GM12891 (cell line): ENCODE results near the gene BACH2.

Source experiments
- DNase-seq: peaks from one replicate; pipeline ENCODE4 v3.0.0; 2011; ENCODE audit warnings: low spot score; ENCODE audit not compliant: insufficient read length
- FAIRE-seq: peaks from 2 replicates; lab custom pipeline; 2011; peaks lifted over from hg19 to GRCh38; lab: Jason Lieb, UNC
- PAX5 ChIP-seq: IDR thresholded peaks from 2 replicates; pipeline ENCODE4 v1.6.1; 2011; ENCODE audit warnings: low read length, moderate library complexity, mild to moderate bottlenecking; ENCODE audit not compliant: insufficient read depth, severe bottlenecking
- POLR2A ChIP-seq: IDR thresholded peaks from 2 replicates; pipeline ENCODE4 v1.6.1; 2011; ENCODE audit warnings: low read depth, low read length, control low read depth
- POLR2AphosphoS5 ChIP-seq: IDR thresholded peaks from 2 replicates; pipeline ENCODE4 v1.6.1; 2011; ENCODE audit warnings: low read depth, low read length, control low read depth
- POU2F2 ChIP-seq: IDR thresholded peaks from 2 replicates; pipeline ENCODE4 v1.6.1; 2011; ENCODE audit warnings: low read depth, mild to moderate bottlenecking, control low read depth, low read length, moderate library complexity
- SPI1 ChIP-seq: IDR thresholded peaks from 2 replicates; pipeline ENCODE4 v1.6.1; 2011; ENCODE audit warnings: low read depth, low read length, control low read depth
- TAF1 ChIP-seq: IDR thresholded peaks from 2 replicates; pipeline ENCODE4 v1.6.1; 2011; ENCODE audit warnings: low read depth, low read length, control low read depth

Gene BACH2

DNA sequence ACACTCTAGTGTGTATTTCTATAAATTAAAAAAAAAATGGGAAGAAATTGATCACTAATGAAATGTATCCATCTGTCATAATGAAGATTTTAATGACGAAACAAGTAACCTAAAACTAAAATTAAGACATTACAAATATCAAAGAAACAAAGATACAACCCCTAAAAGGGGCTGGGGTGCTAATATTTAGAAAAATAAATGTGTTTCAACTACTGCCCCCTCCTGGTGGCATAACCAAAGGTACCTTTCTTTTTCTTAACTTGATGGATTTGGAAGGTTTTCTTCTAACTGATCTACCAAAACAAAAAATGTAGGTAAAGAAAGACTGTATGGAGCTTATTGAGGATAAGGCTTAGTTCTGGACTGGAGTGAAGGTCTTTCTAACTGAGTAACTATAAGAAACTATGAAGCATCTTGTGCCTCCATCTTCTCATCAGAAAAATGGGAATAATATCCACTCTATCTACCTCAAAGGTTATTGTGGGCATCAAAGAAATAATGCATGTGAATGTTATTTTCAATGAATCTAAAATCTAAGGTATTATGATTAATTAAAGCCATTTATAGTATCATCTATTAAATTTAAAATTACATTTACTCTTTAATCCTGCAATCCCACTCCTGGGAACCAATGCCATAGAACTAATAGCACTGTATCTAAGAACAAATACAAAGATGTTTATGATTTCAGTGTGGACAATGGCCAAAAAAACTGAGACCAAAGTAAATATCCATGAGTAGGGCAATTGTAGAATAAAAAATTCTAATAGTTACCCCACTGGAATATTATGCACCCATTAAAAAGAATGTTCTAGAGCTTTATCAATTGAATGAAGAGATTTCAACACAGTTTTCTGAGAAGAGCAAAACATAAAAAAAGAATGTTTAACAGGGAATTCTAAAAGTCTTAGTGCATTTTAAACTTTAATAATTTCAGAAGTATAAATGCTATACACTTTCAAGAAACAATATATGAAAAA is 117.2 kb downstream of the BACH2 start:
- DNase-seq: no peak
- no peak for FAIRE-seq
- TF ChIP-seq TAF1 (no peak), POLR2A (no peak), POU2F2 (no peak), SPI1 (no peak), POLR2AphosphoS5 (no peak), PAX5 (no peak)

DNA sequence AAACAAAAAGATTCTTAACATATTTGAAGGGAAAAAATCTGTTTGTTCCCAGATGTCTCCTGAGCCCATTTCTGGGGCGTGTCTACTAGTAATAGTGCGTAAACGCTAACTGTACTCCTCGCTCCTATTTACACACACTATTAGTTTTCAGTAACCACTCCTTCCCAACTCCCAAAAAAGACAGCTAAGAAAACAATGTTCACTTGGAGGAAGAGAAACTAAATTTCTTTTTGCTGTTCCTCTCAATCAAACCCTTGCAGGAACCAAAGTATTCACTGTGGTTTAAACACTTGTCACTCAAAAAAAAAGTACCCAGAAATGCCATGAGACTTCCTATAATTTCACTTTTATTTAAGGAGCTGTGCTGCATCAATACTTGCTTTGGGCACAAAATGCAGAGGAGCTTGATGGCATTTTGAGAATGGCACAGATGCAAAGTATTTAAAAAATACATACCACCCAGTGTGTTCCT is 118.2 kb downstream of the BACH2 start:
- TF ChIP-seq TAF1 (no peak), POU2F2 (no peak), POLR2AphosphoS5 (no peak), SPI1 (no peak), PAX5 (no peak), POLR2A (no peak)
- DNase-seq (no peak), FAIRE-seq (no peak)

DNA sequence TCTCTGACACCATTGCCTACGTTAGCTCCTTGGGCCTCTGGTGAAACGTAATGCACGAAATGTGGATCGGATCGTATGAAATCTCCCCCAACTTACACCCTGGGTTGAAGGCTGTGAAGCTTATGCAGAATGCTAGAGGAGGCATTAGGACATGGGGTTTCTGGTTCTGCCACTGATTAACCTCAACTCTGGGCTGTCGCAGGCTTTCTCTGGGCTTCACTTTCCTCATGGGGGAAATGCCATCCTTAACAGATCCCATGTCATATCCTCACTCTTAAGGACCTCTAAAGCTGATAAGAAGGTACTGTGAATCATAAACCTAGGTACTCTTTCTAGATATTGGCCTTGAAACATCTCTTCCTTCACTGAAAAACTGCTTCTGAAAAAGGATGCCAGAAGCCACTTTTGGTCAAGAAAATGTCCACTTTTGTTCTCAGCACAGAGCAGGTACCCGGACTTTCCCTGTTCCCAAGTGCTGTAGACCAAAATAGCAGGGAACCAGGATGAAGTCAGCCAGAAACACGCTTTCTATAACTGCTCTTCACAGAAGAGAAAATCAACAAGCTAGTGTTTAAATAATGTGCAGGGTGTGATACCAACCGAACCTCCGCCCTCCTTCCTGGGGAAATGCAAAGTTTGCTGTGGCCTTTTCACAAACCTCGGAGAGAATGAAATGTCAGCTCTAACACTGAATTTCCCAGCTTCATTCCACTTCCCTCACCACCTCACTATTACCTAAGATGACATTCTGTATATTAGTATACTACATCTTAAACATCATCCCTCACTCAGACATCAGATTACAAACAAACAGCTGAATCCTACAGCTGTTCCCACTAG is 118.9 kb downstream of the BACH2 start:
- FAIRE-seq (no peak), DNase-seq (no peak)
- no peak for TF ChIP-seq POLR2AphosphoS5
- TF ChIP-seq POU2F2: no peak
- no peak for TF ChIP-seq POLR2A
- TF ChIP-seq TAF1: no peak

DNA sequence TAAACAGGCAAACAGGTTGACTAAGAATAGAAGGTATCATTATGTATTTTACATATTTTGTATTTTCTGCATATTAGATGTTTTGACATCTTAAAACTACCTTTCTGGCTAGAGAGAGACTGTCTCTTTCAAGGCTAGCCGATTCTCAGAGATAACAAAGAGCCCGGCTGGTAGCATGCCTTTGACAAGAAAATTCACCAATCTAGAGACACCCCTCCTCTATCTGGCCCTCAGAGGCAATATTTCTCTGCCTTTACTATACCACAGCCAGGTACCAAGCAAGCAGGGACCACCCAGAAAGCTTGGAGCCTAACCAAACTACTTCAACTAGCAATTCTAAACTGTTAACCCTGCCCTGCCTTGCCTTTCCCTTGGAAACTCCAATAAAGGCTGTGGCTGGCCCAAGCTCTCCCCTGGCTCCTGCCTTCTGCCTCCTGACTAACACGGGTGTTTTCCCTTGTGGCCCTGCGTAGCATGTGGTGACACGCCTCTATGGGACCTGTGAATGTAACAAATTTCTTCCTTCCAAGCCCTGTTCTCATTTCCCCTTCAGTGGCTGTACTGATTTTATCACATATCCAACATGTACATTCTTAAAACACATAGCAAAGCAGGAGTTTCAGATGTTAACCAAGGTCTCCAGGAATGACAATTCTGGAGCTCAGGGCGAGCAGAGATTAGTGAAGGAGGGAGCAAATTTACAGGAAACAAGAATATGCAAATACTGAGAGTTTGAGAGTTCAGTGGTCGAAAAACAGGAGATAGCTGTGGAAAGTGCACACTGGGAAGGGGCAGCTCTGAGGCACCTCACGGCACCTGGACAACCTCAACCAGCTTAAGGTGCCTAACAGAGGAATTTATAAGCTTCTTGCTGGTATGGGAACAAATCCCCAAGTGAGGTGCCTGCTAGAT is 120.8 kb downstream of the BACH2 start:
- TF ChIP-seq POLR2A: no peak
- TF ChIP-seq SPI1: no peak
- TF ChIP-seq PAX5: no peak
- TF ChIP-seq TAF1: no peak
- TF ChIP-seq POLR2AphosphoS5: no peak
- no peak for TF ChIP-seq POU2F2
- DNase-seq (no peak), FAIRE-seq (no peak)

DNA sequence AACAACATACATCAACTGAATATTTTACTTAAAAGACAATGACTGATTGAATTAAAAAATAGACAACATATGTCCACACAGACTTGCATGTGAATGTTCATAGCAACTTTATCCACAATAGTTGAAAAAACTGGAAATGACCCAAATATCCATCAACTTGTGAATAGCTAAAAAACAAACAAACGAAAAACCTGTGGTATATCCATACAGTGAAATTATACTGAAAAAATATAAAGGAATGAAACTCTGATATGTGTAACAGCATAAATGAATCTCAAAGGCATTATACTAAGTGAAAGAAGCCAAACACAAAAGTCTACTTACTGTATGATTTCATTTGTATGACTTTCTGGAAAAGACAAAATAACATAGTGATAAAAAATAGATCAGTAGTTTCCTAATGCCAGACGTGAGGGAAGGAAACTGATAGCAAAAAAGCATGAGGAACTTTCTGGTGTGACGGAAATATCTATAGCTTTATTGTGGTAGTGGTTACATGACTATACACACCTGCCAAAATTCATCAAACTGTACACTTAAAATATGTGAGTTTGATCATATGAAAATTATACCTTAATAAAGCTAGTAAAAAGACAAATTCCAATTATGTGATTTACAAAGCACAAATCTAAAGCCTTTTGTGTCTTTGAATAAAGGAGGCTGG is 123.2 kb downstream of the BACH2 start:
- DNase-seq (no peak), FAIRE-seq (no peak)
- no peak for TF ChIP-seq POLR2AphosphoS5
- no peak for TF ChIP-seq POLR2A
- no peak for TF ChIP-seq SPI1
- no peak for TF ChIP-seq PAX5
- no peak for TF ChIP-seq POU2F2
- TF ChIP-seq TAF1: no peak

DNA sequence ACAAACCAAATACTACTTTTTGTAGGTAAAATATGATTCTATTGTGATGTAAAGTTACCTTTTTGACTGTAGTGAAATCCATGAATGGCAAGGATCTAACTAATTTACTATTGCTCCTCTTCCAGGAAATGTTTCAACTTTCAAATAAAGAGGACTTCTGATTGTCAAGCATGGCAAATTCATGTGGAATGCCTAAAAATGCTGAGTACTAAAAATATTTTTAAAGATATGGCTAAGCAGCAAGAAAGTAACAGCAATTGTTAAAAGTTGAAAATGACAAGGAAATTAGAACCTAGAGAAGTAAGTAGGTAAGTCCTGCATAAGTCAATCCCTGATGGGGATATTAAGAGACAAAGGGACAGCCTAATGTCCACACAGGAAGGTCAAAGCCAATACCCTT is 126.0 kb downstream of the BACH2 start:
- DNase-seq (no peak), FAIRE-seq (no peak)
- no peak for TF ChIP-seq SPI1
- no peak for TF ChIP-seq POU2F2
- TF ChIP-seq TAF1: no peak
- no peak for TF ChIP-seq POLR2A
- TF ChIP-seq PAX5: no peak
- TF ChIP-seq POLR2AphosphoS5: no peak

DNA sequence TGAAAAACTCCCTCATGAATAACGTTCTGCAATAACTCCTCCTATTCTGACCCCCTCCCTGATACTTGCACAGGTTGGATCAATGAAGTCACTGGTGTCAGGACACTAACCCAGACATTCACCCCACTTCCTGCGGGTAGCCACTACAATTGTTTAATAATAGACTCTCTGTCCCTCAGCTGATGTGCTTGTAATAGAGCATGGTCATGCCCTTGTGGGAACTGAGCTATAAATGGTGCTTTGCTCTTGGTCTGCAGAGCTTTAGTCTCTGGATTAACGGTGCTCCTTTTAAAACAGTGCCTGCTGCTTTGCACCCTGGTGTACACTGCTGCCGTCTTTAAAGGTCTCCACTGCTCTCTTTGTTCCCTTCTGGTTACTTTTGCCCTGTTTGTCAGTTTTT is 127.3 kb downstream of the BACH2 start:
- TF ChIP-seq TAF1 (no peak), POU2F2 (no peak), SPI1 (no peak), POLR2AphosphoS5 (no peak), POLR2A (no peak), PAX5 (no peak)
- DNase-seq (no peak), FAIRE-seq (no peak)

DNA sequence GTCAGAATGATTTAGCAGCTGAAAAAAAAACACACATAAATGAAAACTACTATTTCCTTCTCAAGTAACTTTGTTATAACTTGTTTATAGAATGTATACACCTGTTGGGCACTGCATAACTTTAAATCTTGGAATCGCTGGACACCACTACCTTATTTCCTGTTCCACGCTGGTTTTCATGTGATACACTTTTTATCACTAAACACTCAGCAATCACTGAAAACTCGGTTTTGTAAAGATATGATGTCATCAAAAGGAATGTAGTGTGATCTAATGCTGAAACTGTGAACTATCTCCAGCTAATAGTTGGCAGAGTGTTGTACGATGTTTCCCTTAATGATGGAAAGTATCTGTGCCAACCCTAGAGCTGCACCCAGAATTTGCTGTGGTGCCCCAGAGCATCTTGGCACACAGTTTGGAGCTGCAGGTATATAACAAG is 127.9 kb downstream of the BACH2 start:
- DNase-seq (no peak), FAIRE-seq (no peak)
- TF ChIP-seq TAF1: no peak
- no peak for TF ChIP-seq PAX5
- no peak for TF ChIP-seq SPI1
- TF ChIP-seq POLR2A: no peak
- TF ChIP-seq POLR2AphosphoS5: no peak
- no peak for TF ChIP-seq POU2F2
